OCI-LY3 (cell line): ENCODE data around the gene PHLDB1.

Experiments used
- H2AFZ ChIP-seq: fragments of 200-600, 300-600 bp; shearing (Covaris generic); 2 replicates; pipeline ENCODE4 v1.6.0; 2014; ENCODE audit warnings: antibody characterized with exemption, low read depth, low read length
- H3K27ac ChIP-seq: fragments of 200-600, 300-600 bp; sonication (generic); 2 replicates; pipeline ENCODE4 v1.5.1; 2014; ENCODE audit warnings: mild to moderate bottlenecking, low read length, moderate library complexity, mixed read lengths
- H3K27me3 ChIP-seq: fragments of 200-600, 300-600 bp; sonication (generic); 2 replicates; pipeline ENCODE4 v1.6.1; 2014; ENCODE audit warnings: low read depth, low read length, mixed read lengths
- H3K36me3 ChIP-seq: fragments of 200-600, 300-600 bp; sonication (generic); replicated peaks from 2 replicates; pipeline ENCODE3; 2014; ENCODE audit warnings: low read depth, low read length, mixed read lengths
- H3K4me1 ChIP-seq: fragments of 300-600, 200-600 bp; sonication (generic); 2 replicates; pipeline ENCODE4 v1.6.1; 2014; ENCODE audit warnings: low read length, mixed read lengths
- H3K4me2 ChIP-seq: fragments of 200-600, 300-600 bp; sonication (generic); 2 replicates; pipeline ENCODE4 v1.6.1; 2014; ENCODE audit warnings: low read length, mixed read lengths
- H3K4me3 ChIP-seq: fragments of 300-600, 200-600 bp; sonication (generic); 2 replicates; pipeline ENCODE4 v1.5.1; 2014; ENCODE audit warnings: antibody characterized with exemption, mild to moderate bottlenecking, low read length, moderate library complexity
- H3K79me2 ChIP-seq: fragments of 300-600, 200-600 bp; shearing (Covaris generic); 2 replicates; pipeline ENCODE4 v1.6.1; 2014; ENCODE audit warnings: mild to moderate bottlenecking, low read length, mixed read lengths
- H3K9ac ChIP-seq: fragments of 300-600, 200-600 bp; shearing (Covaris generic); 2 replicates; pipeline ENCODE4 v1.6.0; 2014; ENCODE audit warnings: mild to moderate bottlenecking, low read length, moderate library complexity
- H3K9me3 ChIP-seq: fragments of 200-600, 300-600 bp; shearing (Covaris generic); 2 replicates; pipeline ENCODE4 v1.6.1; 2014; ENCODE audit warnings: low read length, mixed read lengths; ENCODE audit not compliant: insufficient read depth
- H4K20me1 ChIP-seq: fragments of 200-600, 300-600 bp; sonication (generic); 2 replicates; pipeline ENCODE4 v1.6.1; 2016; ENCODE audit warnings: low read length, mixed read lengths; ENCODE audit not compliant: insufficient read depth
- CTCF ChIP-seq: fragments of 200-600, 300-600 bp; sonication (generic); IDR thresholded peaks from 2 replicates; pipeline ENCODE4 v1.5.1; 2014; ENCODE audit warnings: antibody characterized with exemption, low read length, low read depth
- EZH2phosphoT487 ChIP-seq: fragments of 200-600 bp; shearing (Covaris generic); IDR thresholded peaks from 2 replicates; pipeline ENCODE4 v1.6.1; 2018; ENCODE audit warnings: antibody characterized with exemption, mixed run types, low read depth

The PHLDB1 gene

GRCh38 chr11:118646393-118646792 is 39.0 kb downstream of the PHLDB1 start:
- Histone ChIP-seq H3K4me2 (no peak overlapping the region), H3K4me1 (no peaks in the 10 kb centered on the region), H3K27ac (no peak overlapping the region), H3K36me3 (no peaks in the 10 kb centered on the region), H3K27me3 (no peaks in the 10 kb centered on the region), H3K4me3 (no peak overlapping the region), H3K9me3 (no peaks in the 10 kb centered on the region), H3K79me2 (no peaks in the 10 kb centered on the region), H4K20me1 (no peaks in the 10 kb centered on the region), H2AFZ (no peak overlapping the region), H3K9ac (no peak overlapping the region)
- TF ChIP-seq EZH2phosphoT487 (no peak), CTCF (no peak)

- Histone ChIP-seq H3K9me3 (no peaks in the 10 kb centered on the region), H3K4me3 (no peak overlapping the region), H3K27ac (no peak overlapping the region), H2AFZ (no peak overlapping the region), H3K9ac (no peak overlapping the region), H3K4me1 (no peaks in the 10 kb centered on the region), H3K79me2 (no peaks in the 10 kb centered on the region), H3K36me3 (no peaks in the 10 kb centered on the region), H4K20me1 (no peaks in the 10 kb centered on the region), H3K27me3 (no peaks in the 10 kb centered on the region), H3K4me2 (no peak overlapping the region)
- TF ChIP-seq EZH2phosphoT487 (no peak), CTCF (no peak)
Measured at GRCh38 chr11:118648291-118648690, 40.9 kb downstream of the PHLDB1 start.

- Histone ChIP-seq H3K9ac (no peak overlapping the region), H3K79me2 (no peaks in the 10 kb centered on the region), H2AFZ (no peak overlapping the region), H3K27ac (no peak overlapping the region), H3K4me2 (no peak overlapping the region), H3K27me3 (no peaks in the 10 kb centered on the region), H4K20me1 (no peaks in the 10 kb centered on the region), H3K36me3 (no peaks in the 10 kb centered on the region), H3K4me3 (no peak overlapping the region), H3K9me3 (no peaks in the 10 kb centered on the region), H3K4me1 (no peaks in the 10 kb centered on the region)
- TF ChIP-seq EZH2phosphoT487 = no peak
- no peak for TF ChIP-seq CTCF
Measured at GRCh38 chr11:118649941-118650340, 42.5 kb downstream of the PHLDB1 start.

- H2AFZ ChIP-seq = no peak overlapping the region
- no peaks in the 10 kb centered on the region for H4K20me1 ChIP-seq
- no peak overlapping the region for H3K27ac ChIP-seq
- H3K36me3 ChIP-seq = no peaks in the 10 kb centered on the region
- no peaks in the 10 kb centered on the region for H3K79me2 ChIP-seq
- H3K27me3 ChIP-seq = no peaks in the 10 kb centered on the region
- H3K4me1 ChIP-seq = no peaks in the 10 kb centered on the region
- no peak overlapping the region for H3K9ac ChIP-seq
- TF ChIP-seq EZH2phosphoT487 = no peak
- no peak for TF ChIP-seq CTCF
- H3K4me2 ChIP-seq = no peak overlapping the region
- no peak overlapping the region for H3K4me3 ChIP-seq
- H3K9me3 ChIP-seq = no peaks in the 10 kb centered on the region
Measured at GRCh38 chr11:118650366-118650765, 43.0 kb downstream of the PHLDB1 start.
